HG03558 (cell line): Measurements from ENCODE around the gene SPRED3.

Experiments used
- ATAC-seq: cut with Tn5 transposase; IDR thresholded peaks from one replicate; pipeline ENCODE4 v1.9.1; 2021; ENCODE audit warnings: moderate number of reproducible peaks; ENCODE audit not compliant: unreplicated experiment; ENCODE audit errors: extremely low read depth

The SPRED3 gene

DNA sequence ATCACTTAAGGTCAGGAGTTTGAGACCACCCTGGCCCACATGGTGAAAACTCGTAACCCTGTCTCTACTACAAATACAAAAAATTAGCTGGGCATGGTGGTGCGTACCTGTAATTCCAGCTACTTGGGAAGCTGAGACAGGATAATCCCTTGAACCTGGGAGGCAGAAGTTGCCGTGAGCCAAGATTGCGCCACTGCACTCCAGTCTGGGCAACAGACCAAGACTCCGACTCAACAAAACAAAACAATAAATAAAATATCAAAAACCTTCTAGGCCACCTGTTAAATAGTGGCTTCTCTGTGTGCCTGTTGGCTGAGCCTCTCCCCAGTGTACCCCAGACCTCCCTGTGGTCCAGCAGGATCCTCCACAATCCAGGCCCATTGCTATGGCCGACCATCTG, 17.4 kb upstream of the SPRED3 start:
- no peak for ATAC-seq

GRCh38 chr19:38373907-38374331, 14.6 kb upstream of the SPRED3 start:
- no peak for ATAC-seq

- ATAC-seq, result peak; percentile 76
These were observed 14.0 kb upstream of the SPRED3 start, which contains the start of gene PSMD8 for GRCh38 chr19:38374332-38375097. Gene PSMD8, plus strand, starts transcription at chr19:38374571. Its CDS starts 31 bp downstream, at chr19:38374602.

DNA sequence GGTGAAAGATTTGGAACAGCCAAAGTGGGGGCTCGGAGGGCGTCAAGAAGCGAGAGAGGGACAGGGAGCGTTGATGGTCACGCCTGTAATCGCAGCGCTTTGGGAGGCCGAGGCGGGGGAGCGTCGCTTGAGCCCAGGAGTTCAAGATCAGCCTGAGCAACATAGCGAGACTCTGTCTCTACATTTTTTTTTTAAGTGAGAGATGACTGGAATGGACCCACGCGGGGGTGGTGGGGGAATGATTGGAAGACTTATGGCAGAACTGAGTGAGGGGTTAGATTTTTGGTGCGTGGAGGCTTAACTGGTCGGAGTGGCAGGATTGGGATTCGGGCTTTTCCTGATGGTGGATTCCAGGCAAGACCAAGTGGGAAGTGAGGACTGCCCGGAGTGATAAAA, 13.4 kb upstream of the SPRED3 start:
- no peak for ATAC-seq

DNA sequence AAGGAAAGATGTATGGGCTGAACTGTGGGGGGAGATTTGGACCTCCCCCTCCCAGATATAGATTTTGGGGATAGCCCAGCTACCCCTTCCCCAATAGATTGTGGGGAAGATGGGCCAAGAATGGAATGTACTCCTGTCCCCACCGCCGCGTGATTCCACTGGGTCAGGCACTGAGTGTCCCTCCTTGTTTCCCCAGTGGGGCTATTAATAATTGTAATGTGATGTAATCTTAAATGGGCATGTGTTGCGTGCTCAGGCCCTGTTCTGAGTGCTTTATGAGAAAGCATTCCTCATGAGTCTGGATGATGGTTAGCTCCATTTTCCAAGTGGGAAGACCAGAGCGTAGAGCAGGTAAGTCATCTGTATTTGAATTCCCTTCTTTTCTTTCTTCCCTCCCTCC, 12.7 kb upstream of the SPRED3 start:
- ATAC-seq, result no peak

GRCh38 chr19:38376576-38376975, 11.9 kb upstream of the SPRED3 start:
- no peak for ATAC-seq

DNA sequence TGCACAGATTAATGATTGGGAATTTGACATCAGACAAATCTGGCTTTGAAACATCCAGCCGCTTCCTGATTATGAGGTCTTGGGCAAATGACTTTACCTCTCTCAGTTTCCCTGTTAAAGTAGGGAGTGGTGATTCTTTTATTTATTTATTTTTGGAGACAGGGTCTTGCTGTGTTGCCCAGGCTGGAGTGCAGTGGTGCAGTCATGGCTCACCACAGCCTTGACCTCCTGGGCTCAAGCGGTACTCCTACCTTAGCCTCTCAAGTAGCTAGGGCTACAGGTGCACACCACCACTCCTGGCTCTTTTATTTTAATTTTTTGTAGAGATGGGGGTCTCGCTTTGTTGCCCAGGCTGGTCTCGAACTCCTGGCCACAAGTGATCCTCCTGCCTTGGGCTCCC, 11.4 kb upstream of the SPRED3 start:
- ATAC-seq, result no peak

- no peak for ATAC-seq
These were observed 9.6 kb upstream of the SPRED3 start for GRCh38 chr19:38378866-38379265.

DNA sequence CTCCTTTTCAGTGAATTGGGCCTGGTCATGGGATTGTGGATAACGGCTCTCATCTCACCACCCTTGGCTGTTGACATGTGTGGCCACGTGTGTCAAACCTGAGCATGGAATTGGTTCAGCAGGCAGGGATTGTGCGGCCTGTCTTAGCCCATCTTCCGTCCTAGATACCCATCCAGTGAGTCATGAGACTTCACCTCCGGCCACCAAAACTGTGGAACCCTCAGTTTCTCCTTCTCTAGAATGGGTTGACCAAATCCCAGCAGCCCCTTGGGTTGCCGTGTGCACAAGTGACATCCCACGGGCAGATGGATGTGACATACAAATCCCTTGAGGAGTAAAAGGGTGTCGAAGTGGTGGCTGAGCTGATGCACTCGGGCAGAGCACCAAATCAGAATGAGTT, 7.4 kb upstream of the SPRED3 start:
- ATAC-seq, result no peak

DNA sequence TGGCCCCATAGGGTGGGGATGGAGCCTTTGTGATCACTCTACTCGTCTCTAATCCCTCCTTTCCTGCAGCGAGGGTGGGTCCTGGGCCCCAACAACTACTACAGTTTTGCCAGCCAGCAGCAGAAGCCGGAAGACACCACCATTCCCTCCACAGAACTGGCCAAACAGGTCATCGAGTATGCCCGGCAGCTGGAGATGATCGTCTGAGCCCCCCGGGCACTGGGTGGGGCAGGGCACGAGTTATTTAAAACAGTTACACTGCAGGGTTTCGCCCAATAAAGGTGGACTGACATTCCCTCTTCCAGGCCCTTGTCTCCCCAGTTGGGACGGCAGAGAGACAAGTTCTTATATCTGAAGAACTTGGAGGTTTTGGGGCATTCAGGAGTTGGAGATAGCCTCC, 5.3 kb upstream of the SPRED3 start:
- ATAC-seq, result no peak

- no peak for ATAC-seq
These were observed 4.8 kb upstream of the SPRED3 start for GRCh38 chr19:38383743-38384142.

- ATAC-seq, result no peak
These were observed 4.1 kb upstream of the SPRED3 start for GRCh38 chr19:38384209-38385027.

- ATAC-seq, result no peak
These were observed 3.3 kb upstream of the SPRED3 start for GRCh38 chr19:38385057-38385803.

- ATAC-seq, result no peak
These were observed 2.7 kb upstream of the SPRED3 start for GRCh38 chr19:38385804-38386257.

GRCh38 chr19:38386300-38386970, 2.1 kb upstream of the SPRED3 start:
- no peak for ATAC-seq

- no peak for ATAC-seq
These were observed 1.4 kb upstream of the SPRED3 start for GRCh38 chr19:38386971-38387549.

- ATAC-seq, result no peak
These were observed 748 bp upstream of the SPRED3 start, which contains the start of gene GGN for GRCh38 chr19:38387550-38388348. Gene GGN, minus strand, starts transcription at chr19:38388034. Its CDS starts 773 bp downstream, at chr19:38387261.

DNA sequence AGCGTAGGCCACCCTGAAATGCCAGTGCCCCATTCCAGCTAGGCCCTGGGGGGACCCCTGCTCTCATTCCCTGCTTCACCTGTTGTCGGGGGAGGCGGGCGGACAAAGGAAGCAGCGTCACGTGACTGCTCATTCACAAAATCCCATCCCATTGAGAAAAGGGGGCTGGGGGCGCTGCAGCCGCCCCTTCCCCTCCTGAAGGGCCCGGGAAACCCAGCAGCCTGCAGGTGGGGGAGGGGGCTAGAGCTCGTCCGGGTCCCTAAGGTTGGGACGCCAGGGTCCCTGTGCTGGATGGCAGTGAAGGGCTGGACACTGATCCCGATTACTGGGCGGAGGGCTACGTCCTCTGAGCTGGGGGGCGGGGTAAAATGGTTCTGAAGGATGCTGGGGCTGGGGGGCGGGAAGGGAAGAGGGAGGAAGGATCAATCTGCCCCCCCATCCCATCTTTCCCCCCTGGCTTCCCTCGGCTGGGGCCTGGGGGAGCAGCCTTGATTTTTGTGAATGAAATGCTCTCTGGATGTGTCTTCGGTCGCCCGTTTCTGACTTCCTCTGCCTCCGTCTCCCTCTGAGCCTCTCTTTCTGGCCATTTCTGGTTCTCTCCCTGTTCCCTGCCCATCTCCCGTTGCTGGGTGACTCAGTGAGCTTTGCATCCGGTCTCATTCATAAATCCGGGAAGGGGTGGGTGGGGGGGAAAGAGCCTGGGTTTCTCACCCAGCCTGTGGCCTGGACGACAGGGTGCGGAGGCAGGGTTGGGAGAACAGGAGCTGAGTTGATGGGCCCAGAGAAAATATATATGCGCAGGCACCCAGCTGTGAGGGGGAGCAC, 816 bp downstream of the SPRED3 start:
- no peak for ATAC-seq
